SU-DHL-6 (cell line): ENCODE measurements around the gene UVSSA.

Experiments used
- H2AFZ ChIP-seq: fragments of 200-600 bp; sonication (generic); 2 replicates; pipeline ENCODE4 v1.6.1; 2014; ENCODE audit warnings: low read depth, mild to moderate bottlenecking, moderate library complexity, mixed read lengths, antibody characterized with exemption, low read length; ENCODE audit not compliant: severe bottlenecking
- H3F3A ChIP-seq: fragments of 200-600 bp; shearing (Covaris generic); 2 replicates; pipeline ENCODE4 v1.6.0; 2016; ENCODE audit warnings: antibody characterized with exemption, mild to moderate bottlenecking; ENCODE audit not compliant: insufficient read depth
- H3K27ac ChIP-seq: fragments of 200-600 bp; sonication (generic); 2 replicates; pipeline ENCODE4 v1.5.1; 2016; ENCODE audit warnings: low read depth, mild to moderate bottlenecking, low read length, moderate library complexity, mixed read lengths
- H3K27me3 ChIP-seq: fragments of 200-600 bp; sonication (generic), shearing (Covaris generic); 2 replicates; pipeline ENCODE4 v1.6.0; 2014; ENCODE audit warnings: mild to moderate bottlenecking, low read length
- H3K36me3 ChIP-seq: fragments of 200-600 bp; sonication (generic); 2 replicates; pipeline ENCODE4 v1.6.1; 2014; ENCODE audit warnings: mild to moderate bottlenecking, low read length, mixed read lengths
- H3K4me2 ChIP-seq: fragments of 300-600, 200-600 bp; shearing (Covaris generic), sonication (generic); 2 replicates; pipeline ENCODE4 v1.6.0; 2014; ENCODE audit warnings: low read length, low read depth, mild to moderate bottlenecking; ENCODE audit not compliant: poor library complexity, severe bottlenecking
- H3K4me3 ChIP-seq: fragments of 200-600 bp; sonication (generic); 2 replicates; pipeline ENCODE4 v1.5.1; 2014; ENCODE audit warnings: antibody characterized with exemption, low read length, mild to moderate bottlenecking, mixed read lengths; ENCODE audit not compliant: insufficient read depth, poor library complexity, severe bottlenecking
- H3K79me2 ChIP-seq: fragments of 200-600 bp; sonication (generic); 2 replicates; pipeline ENCODE4 v1.6.1; 2014; ENCODE audit warnings: mild to moderate bottlenecking, low read length, moderate library complexity; ENCODE audit not compliant: insufficient read depth
- H3K9ac ChIP-seq: fragments of 200-600 bp; sonication (generic); 2 replicates; pipeline ENCODE4 v1.7.0; 2014; ENCODE audit warnings: mild to moderate bottlenecking, low read length
- H3K9me2 ChIP-seq: fragments of 200-600 bp; sonication (generic); replicated peaks from 2 replicates; pipeline ENCODE4 v1.6.1; 2014; ENCODE audit warnings: low read length; ENCODE audit not compliant: insufficient read depth
- H3K9me3 ChIP-seq: fragments of 200-600 bp; sonication (generic); 2 replicates; pipeline ENCODE4 v1.6.1; 2014; ENCODE audit warnings: low read length, mixed read lengths; ENCODE audit not compliant: insufficient read depth
- H4K20me1 ChIP-seq: fragments of 200-600 bp; sonication (generic); 2 replicates; pipeline ENCODE4 v1.6.1; 2014; ENCODE audit warnings: low read depth, mild to moderate bottlenecking, antibody characterized with exemption, low read length, moderate library complexity, mixed read lengths
- CTCF ChIP-seq: fragments of 200-600 bp; sonication (generic); IDR thresholded peaks from one replicate; pipeline ENCODE4 v1.5.1; 2017; ENCODE audit warnings: antibody characterized with exemption, mild to moderate bottlenecking, low read length, moderate library complexity; ENCODE audit not compliant: insufficient read depth, poor library complexity, severe bottlenecking
- EZH2phosphoT487 ChIP-seq: fragments of 200-600 bp; sonication (generic), shearing (Covaris generic); conservative IDR thresholded peaks from 2 replicates; pipeline ENCODE4 v1.6.1; 2018; ENCODE audit warnings: mild to moderate bottlenecking, antibody characterized with exemption, low read length, moderate library complexity, mixed read lengths

Gene UVSSA

GRCh38 chr4:1409491-1410425, 62.8 kb downstream of the UVSSA start:
- no peaks in the 10 kb centered on the region for H3K27me3 ChIP-seq
- no peaks in the 10 kb centered on the region for H3K79me2 ChIP-seq
- H3K9me2 ChIP-seq = no peaks in the 10 kb centered on the region
- H3K4me3 ChIP-seq = no peak overlapping the region
- no peak overlapping the region for H2AFZ ChIP-seq
- no peak overlapping the region for H3K9ac ChIP-seq
- TF ChIP-seq EZH2phosphoT487 (no peak), CTCF (no peak)
- no peaks in the 10 kb centered on the region for H3K36me3 ChIP-seq
- no peaks in the 10 kb centered on the region for H4K20me1 ChIP-seq
- no peak overlapping the region for H3K4me2 ChIP-seq
- H3K27ac ChIP-seq = no peak overlapping the region
- H3K9me3 ChIP-seq = no peaks in the 10 kb centered on the region
- H3F3A ChIP-seq = no peaks in the 10 kb centered on the region

GRCh38 chr4:1410491-1411325, 63.7 kb downstream of the UVSSA start:
- H3K36me3 ChIP-seq = no peaks in the 10 kb centered on the region
- no peak overlapping the region for H3K4me3 ChIP-seq
- no peaks in the 10 kb centered on the region for H3K27me3 ChIP-seq
- H3K9ac ChIP-seq = no peak overlapping the region
- no peak overlapping the region for H3K4me2 ChIP-seq
- no peaks in the 10 kb centered on the region for H3K9me2 ChIP-seq
- no peaks in the 10 kb centered on the region for H3K79me2 ChIP-seq
- H2AFZ ChIP-seq = no peak overlapping the region
- TF ChIP-seq CTCF (no peak), EZH2phosphoT487 (no peak)
- no peaks in the 10 kb centered on the region for H3F3A ChIP-seq
- H3K9me3 ChIP-seq = no peaks in the 10 kb centered on the region
- no peaks in the 10 kb centered on the region for H4K20me1 ChIP-seq
- no peak overlapping the region for H3K27ac ChIP-seq

- Histone ChIP-seq H3K4me3 (no peak overlapping the region), H4K20me1 (no peaks in the 10 kb centered on the region), H3F3A (no peaks in the 10 kb centered on the region), H3K9ac (no peak overlapping the region), H3K27ac (no peak overlapping the region), H3K9me3 (no peaks in the 10 kb centered on the region), H3K4me2 (no peak overlapping the region), H3K79me2 (no peaks in the 10 kb centered on the region), H3K9me2 (no peaks in the 10 kb centered on the region), H3K27me3 (no peaks in the 10 kb centered on the region), H3K36me3 (no peaks in the 10 kb centered on the region), H2AFZ (no peak overlapping the region)
- TF ChIP-seq CTCF (no peak), EZH2phosphoT487 (no peak)
These were observed 64.7 kb downstream of the UVSSA start for GRCh38 chr4:1411436-1412375.
